ENCODE measurements around the gene ZNF784. TPM values are rescaled to one million over a fixed set of nuclear protein-coding genes. Genes with fewer than 3 reads are reported as not detected.

The ZNF784 gene
- polyA plus RNA-seq, 2 of the 4 experiments (the other 2 are of a cell fraction), result 3.5 to 6.6 TPM

GRCh38 chr19:55606471-55606787, 17.9 kb downstream of the ZNF784 start:
- no peak for FAIRE-seq
- H3K4me1 ChIP-seq, result peaks cover 17% of the 10 kb centered on the region
- H3K4me2 ChIP-seq, result peak overlapping the region; percentile 86
- ATAC-seq, result peak in 1 of 2 experiments; percentile 1; a peak in 3 of 6 replicates
- CTCF ChIA-PET, result interaction anchor here (0.6 to 16.7 kb wide), 47 partner anchors 9 to 542 kb away, joined by 3 to 348 read pairs (median 7); partner anchors contain the start of genes NAT14, ZNF579 and ZNF784
- DNase-seq (ENCODE audit: low read depth in 1 of 2, low spot score in 1 of 2), result no peak
- POLR2A ChIA-PET, result interaction anchor here (0.6 to 3.2 kb wide), 13 partner anchors 10 to 267 kb away, joined by 3 to 33 read pairs (median 5); partner anchors contain the start of genes KMT5C, NAT14, UBE2S and ZNF579
- 24% methylated on average over 12 of the region's 12 CpGs for WGBS (ENCODE audit: missing lambda C conversion rate)
- TF ChIP-seq CHD4 (IDR thresholded peaks at IDR 0.05; ENCODE audit: borderline replicate concordance) (no peak), MAFK (IDR thresholded peaks at IDR 0.05; ENCODE audit: partially characterized antibody) (no peak), EHF (CRISPR knock-in tag; IDR thresholded peaks at IDR 0.05) (no peak), FOXS1 (CRISPR knock-in tag; IDR thresholded peaks at IDR 0.05) (no peak), HMGXB4 (CRISPR knock-in tag; IDR thresholded peaks at IDR 0.05; ENCODE audit: borderline replicate concordance) (no peak), E2F6 (IDR thresholded peaks at IDR 0.05; ENCODE audit: borderline replicate concordance, low read depth) (no peak), RNF2 (IDR thresholded peaks at IDR 0.05; ENCODE audit: borderline replicate concordance, low read depth) (no peak), ELK1 (IDR thresholded peaks at IDR 0.05; ENCODE audit: low read depth, low read length) (no peak), CEBPB (IDR thresholded peaks at IDR 0.05) (no peak), KDM1A (IDR thresholded peaks at IDR 0.05; ENCODE audit: low read depth) (no peak), CBX8 (IDR thresholded peaks at IDR 0.05) (no peak), MAX (IDR thresholded peaks at IDR 0.05) (no peak), MAZ (IDR thresholded peaks at IDR 0.05; ENCODE audit: borderline replicate concordance, low read depth, low read length) (no peak), SMC3 (IDR thresholded peaks at IDR 0.05) (no peak), HDAC2 (IDR thresholded peaks at IDR 0.05) (no peak), ATOH8 (CRISPR knock-in tag; IDR thresholded peaks at IDR 0.05; ENCODE audit: low read depth) (no peak), NFE2L2 (conservative IDR thresholded peaks at IDR 0.05; ENCODE audit: low read length) (no peak)
- H3K4me3 ChIP-seq, result peak overlapping the region; percentile 82
- peak overlapping the region; percentile 94 to 95 for H3K27ac ChIP-seq
- H3K9me3 ChIP-seq, result no peaks in the 10 kb centered on the region

GRCh38 chr19:55605637-55606470, 18.5 kb downstream of the ZNF784 start, which contains the start of gene ZNF865:
TSS of gene ZNF865 (plus strand) at chr19:55605647. CDS start at chr19:55613619, 7,972 bp downstream.
- WGBS (ENCODE audit: missing lambda C conversion rate), result 1% methylated on average over 18 of the region's 44 CpGs
- no peak for FAIRE-seq
- TF ChIP-seq NPAS2 (CRISPR knock-in tag; IDR thresholded peaks at IDR 0.05; ENCODE audit: borderline replicate concordance) (no peak), RARB (CRISPR knock-in tag; IDR thresholded peaks at IDR 0.05) (no peak), CBX2 (IDR thresholded peaks at IDR 0.05; ENCODE audit: borderline replicate concordance, low read depth) (no peak), ZC3H11A (IDR thresholded peaks at IDR 0.05) (no peak), MAX (IDR thresholded peaks at IDR 0.05) (peak; percentile 44; the same call in 1 of the 2 replicates), RAD21 (conservative IDR thresholded peaks at IDR 0.05 in 1 of 2, IDR thresholded peaks at IDR 0.05 in 1 of 2) (peak; percentile 93 to 95), REST (IDR thresholded peaks at IDR 0.05) (no peak), JUN (IDR thresholded peaks at IDR 0.05) (peak; percentile 16 to 83; a peak in 4 of 5 replicates), CHD4 (IDR thresholded peaks at IDR 0.05; ENCODE audit: borderline replicate concordance) (no peak), HES2 (IDR thresholded peaks at IDR 0.05) (no peak), SMC3 (IDR thresholded peaks at IDR 0.05) (peak; percentile 84), KDM1A (IDR thresholded peaks at IDR 0.05; ENCODE audit: low read depth) (no peak), HDAC2 (IDR thresholded peaks at IDR 0.05) (no peak)

More at GRCh38 chr19:55605637-55606470, 18.5 kb downstream of the ZNF784 start, which contains the start of gene ZNF865:
- Histone ChIP-seq H3K4me3 (peak within 1 kb of the TSS; percentile 82), H3K27ac (peak within 1 kb of the TSS; percentile 94 to 95), H3K9me3 (no peaks in the 10 kb centered on the region), H3K4me2 (peak within 1 kb of the TSS; percentile 97), H3K4me1 (peaks cover 22% of the 10 kb centered on the region)
- peak; percentile 71 to 76 for ATAC-seq
- POLR2A ChIA-PET, result interaction anchor here (0.6 to 3.2 kb wide), 23 partner anchors 11 to 347 kb away, joined by 3 to 33 read pairs (median 5); partner anchors contain the start of genes ISOC2, KMT5C, NAT14 and PPP6R1
- peak; percentile 88 to 91 for DNase-seq (ENCODE audit: low read depth in 1 of 2, low spot score in 1 of 2)
- CTCF ChIA-PET, result interaction anchor here (0.6 to 16.7 kb wide), 49 partner anchors 9 to 542 kb away, joined by 3 to 348 read pairs (median 6); partner anchors contain the start of genes NAT14, ZNF579 and ZNF784

All from A549 (cell line).